Ishikawa (cell line): ENCODE results near the gene KIF3A.

Experiments used
- CEBPB ChIP-seq: IDR thresholded peaks from 2 replicates; pipeline ENCODE4 v1.6.1; 2012
- EP300 ChIP-seq: IDR thresholded peaks from 2 replicates; pipeline ENCODE4 v1.6.1; 2012; ENCODE audit warnings: borderline replicate concordance
- TCF12 ChIP-seq: IDR thresholded peaks from 2 replicates; pipeline ENCODE4 v1.6.1; 2012; ENCODE audit warnings: low read depth
- YY1 ChIP-seq: IDR thresholded peaks from 2 replicates; pipeline ENCODE4 v1.6.1; 2012; ENCODE audit warnings: low read depth
- TF ChIP-seq, protein P1 (sequence below): IDR thresholded peaks from 2 replicates; pipeline ENCODE4 v1.6.1; 2012
- TF ChIP-seq, protein P2 (sequence below): IDR thresholded peaks from 2 replicates; pipeline ENCODE4 v1.6.1; 2012
- TF ChIP-seq, protein P3 (sequence below): IDR thresholded peaks from 2 replicates; pipeline ENCODE4 v1.6.1; 2012; ENCODE audit warnings: low read depth, mild to moderate bottlenecking

DNA sequence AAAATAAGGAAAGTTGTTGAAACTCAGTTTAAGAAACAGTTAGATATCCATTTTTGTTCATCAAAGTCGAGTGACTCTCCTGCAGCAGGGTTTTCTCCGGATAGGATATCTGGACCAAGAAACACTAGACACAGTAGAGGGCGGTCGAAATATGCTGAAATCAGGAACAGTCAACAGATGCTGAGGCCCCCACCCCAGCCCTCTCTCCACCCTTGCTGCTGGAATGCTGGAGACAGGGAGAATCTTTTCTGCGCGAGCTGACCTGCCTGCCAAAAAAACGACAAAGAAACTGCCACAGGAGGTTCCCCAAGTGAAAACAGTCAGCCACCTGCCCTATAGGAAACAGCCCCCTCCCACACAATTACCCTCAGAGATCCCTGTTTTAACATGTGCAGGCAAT lies 83.6 kb downstream of the KIF3A start:
- no peak for TF ChIP-seq CEBPB
- TF ChIP-seq, protein P1, sequence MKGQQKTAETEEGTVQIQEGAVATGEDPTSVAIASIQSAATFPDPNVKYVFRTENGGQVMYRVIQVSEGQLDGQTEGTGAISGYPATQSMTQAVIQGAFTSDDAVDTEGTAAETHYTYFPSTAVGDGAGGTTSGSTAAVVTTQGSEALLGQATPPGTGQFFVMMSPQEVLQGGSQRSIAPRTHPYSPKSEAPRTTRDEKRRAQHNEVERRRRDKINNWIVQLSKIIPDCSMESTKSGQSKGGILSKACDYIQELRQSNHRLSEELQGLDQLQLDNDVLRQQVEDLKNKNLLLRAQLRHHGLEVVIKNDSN: no peak
- TF ChIP-seq TCF12: no peak
- TF ChIP-seq YY1: no peak
- no peak for TF ChIP-seq EP300
- TF ChIP-seq, protein P2, sequence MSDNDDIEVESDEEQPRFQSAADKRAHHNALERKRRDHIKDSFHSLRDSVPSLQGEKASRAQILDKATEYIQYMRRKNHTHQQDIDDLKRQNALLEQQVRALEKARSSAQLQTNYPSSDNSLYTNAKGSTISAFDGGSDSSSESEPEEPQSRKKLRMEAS: no peak
- TF ChIP-seq, protein P3, sequence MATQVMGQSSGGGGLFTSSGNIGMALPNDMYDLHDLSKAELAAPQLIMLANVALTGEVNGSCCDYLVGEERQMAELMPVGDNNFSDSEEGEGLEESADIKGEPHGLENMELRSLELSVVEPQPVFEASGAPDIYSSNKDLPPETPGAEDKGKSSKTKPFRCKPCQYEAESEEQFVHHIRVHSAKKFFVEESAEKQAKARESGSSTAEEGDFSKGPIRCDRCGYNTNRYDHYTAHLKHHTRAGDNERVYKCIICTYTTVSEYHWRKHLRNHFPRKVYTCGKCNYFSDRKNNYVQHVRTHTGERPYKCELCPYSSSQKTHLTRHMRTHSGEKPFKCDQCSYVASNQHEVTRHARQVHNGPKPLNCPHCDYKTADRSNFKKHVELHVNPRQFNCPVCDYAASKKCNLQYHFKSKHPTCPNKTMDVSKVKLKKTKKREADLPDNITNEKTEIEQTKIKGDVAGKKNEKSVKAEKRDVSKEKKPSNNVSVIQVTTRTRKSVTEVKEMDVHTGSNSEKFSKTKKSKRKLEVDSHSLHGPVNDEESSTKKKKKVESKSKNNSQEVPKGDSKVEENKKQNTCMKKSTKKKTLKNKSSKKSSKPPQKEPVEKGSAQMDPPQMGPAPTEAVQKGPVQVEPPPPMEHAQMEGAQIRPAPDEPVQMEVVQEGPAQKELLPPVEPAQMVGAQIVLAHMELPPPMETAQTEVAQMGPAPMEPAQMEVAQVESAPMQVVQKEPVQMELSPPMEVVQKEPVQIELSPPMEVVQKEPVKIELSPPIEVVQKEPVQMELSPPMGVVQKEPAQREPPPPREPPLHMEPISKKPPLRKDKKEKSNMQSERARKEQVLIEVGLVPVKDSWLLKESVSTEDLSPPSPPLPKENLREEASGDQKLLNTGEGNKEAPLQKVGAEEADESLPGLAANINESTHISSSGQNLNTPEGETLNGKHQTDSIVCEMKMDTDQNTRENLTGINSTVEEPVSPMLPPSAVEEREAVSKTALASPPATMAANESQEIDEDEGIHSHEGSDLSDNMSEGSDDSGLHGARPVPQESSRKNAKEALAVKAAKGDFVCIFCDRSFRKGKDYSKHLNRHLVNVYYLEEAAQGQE: no peak
